ENCODE data around the gene MRGPRE.

- no peak for TF ChIP-seq CTCF (IDR thresholded peaks at IDR 0.05)
- TF ChIP-seq ZFX (IDR thresholded peaks at IDR 0.05; ENCODE audit: borderline replicate concordance): no peak
Observed at GRCh38 chr11:3205261-3206155, 26.7 kb downstream of the MRGPRE start.

Data from 22Rv1 (cell line).